HL-60 (cell line): ENCODE measurements around the gene RAET1G.

Experiments used
- DNase-seq, 2 experiments: peaks; one replicate each; pipeline ENCODE4 v3.0.0-alpha.2; 2010 to 2020; ENCODE audit warnings: low read depth in 1 of 2, low spot score in 1 of 2
- H3K27ac ChIP-seq: fragments of 250-450 bp; sonication (Bioruptor Pico); replicated peaks from 2 replicates; pipeline ENCODE4 v1.5.1; 2020; ENCODE audit warnings: mild to moderate bottlenecking, moderate library complexity
- H3K27me3 ChIP-seq: fragments of 250-450 bp; sonication (Bioruptor Pico); 2 replicates; pipeline ENCODE4 v1.5.1; 2021; ENCODE audit warnings: mild to moderate bottlenecking, moderate library complexity; ENCODE audit not compliant: insufficient read depth, poor library complexity, severe bottlenecking
- H3K4me3 ChIP-seq: replicated peaks from 2 replicates; pipeline ENCODE4 v1.5.1; 2011; ENCODE audit warnings: mild to moderate bottlenecking, control low read depth, low read length; ENCODE audit not compliant: insufficient read depth
- CTCF ChIP-seq: IDR thresholded peaks from one replicate; pipeline ENCODE4 v1.5.1; 2011; ENCODE audit warnings: low read length, control low read depth, inconsistent platforms; ENCODE audit not compliant: insufficient read depth
- GABPA ChIP-seq: IDR thresholded peaks from 2 replicates; pipeline ENCODE4 v1.6.1; 2012; ENCODE audit warnings: low read depth
- POLR2AphosphoS5 ChIP-seq: IDR thresholded peaks from 2 replicates; pipeline ENCODE4 v1.6.1; 2012; ENCODE audit warnings: low read depth
- REST ChIP-seq: IDR thresholded peaks from 2 replicates; pipeline ENCODE4 v1.6.1; 2012; ENCODE audit warnings: low read depth; ENCODE audit not compliant: insufficient replicate concordance
- SPI1 ChIP-seq: IDR thresholded peaks from 2 replicates; pipeline ENCODE4 v1.6.1; 2012; ENCODE audit warnings: low read depth, mild to moderate bottlenecking, borderline replicate concordance

The RAET1G gene

GRCh38 chr6:149888093-149888492 lies 34.8 kb downstream of the RAET1G start:
- TF ChIP-seq SPI1 (no peak), CTCF (no peak), GABPA (no peak), POLR2AphosphoS5 (no peak), REST (no peak)
- Histone ChIP-seq H3K4me3 (no peak overlapping the region), H3K27me3 (no peaks in the 10 kb centered on the region), H3K27ac (no peak overlapping the region)
- DNase-seq: no peak

GRCh38 chr6:149887343-149887742 lies 35.6 kb downstream of the RAET1G start:
- Histone ChIP-seq H3K27me3 (no peaks in the 10 kb centered on the region), H3K27ac (no peak overlapping the region), H3K4me3 (no peak overlapping the region)
- TF ChIP-seq POLR2AphosphoS5 (no peak), GABPA (no peak)
- no peak for DNase-seq

- H3K4me3 ChIP-seq: no peak overlapping the region
- DNase-seq: no peak
- no peak overlapping the region for H3K27ac ChIP-seq
- H3K27me3 ChIP-seq: no peaks in the 10 kb centered on the region
- TF ChIP-seq GABPA (no peak), REST (no peak), SPI1 (no peak), CTCF (no peak), POLR2AphosphoS5 (no peak)
Measured at GRCh38 chr6:149885888-149886287, 37.0 kb downstream of the RAET1G start.

GRCh38 chr6:149884617-149885016 lies 38.3 kb downstream of the RAET1G start:
- H3K27me3 ChIP-seq: no peaks in the 10 kb centered on the region
- DNase-seq: no peak
- no peak overlapping the region for H3K4me3 ChIP-seq
- TF ChIP-seq CTCF (no peak), SPI1 (no peak), POLR2AphosphoS5 (no peak), REST (no peak), GABPA (no peak)
- no peak overlapping the region for H3K27ac ChIP-seq
